Measurements from ENCODE around the gene RUBCN. TPM values are rescaled to one million over a fixed set of nuclear protein-coding genes. Genes with fewer than 3 reads are reported as not detected.
A peak's percentile ranks its signal among the peaks of the same experiment; 100 is the strongest.

Gene RUBCN
- polyA plus RNA-seq, 1 donor (not counting 4 experiments of a cell fraction or from before 2014, with no cell fraction given), result 8.9 TPM

DNA sequence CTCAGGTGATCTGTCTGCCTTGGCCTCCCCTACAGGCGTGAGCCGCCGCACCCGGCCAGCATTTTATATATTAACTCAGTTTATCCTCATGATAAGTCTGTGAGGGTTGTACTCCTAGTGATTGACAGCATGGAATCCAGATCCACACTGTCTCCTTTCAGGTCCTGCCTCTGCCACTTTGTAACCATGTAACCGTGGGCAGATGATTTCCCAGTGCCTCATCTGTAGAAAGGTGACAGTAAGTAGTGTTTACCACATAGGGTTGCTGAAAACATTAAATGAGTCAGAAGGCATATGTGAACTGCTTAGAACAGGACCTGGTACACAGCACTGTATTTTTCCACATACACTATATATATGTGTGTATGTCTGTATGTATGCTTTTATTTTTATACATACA, 15.4 kb upstream of the RUBCN start:
- Histone ChIP-seq H3K36me3 (ENCODE audit: control insufficient read depth in 2 of 2, extremely low read depth in 1 of 2, insufficient read depth in 2 of 2, low read length in 2 of 2) (peaks cover 0 to 4% of the 10 kb centered on the region in 2 experiments), H3K9me3 (ENCODE audit: control insufficient read depth, low read depth, low read length) (no peaks in the 10 kb centered on the region), H3K4me3 (ENCODE audit: control insufficient read depth in 2 of 3, extremely low read depth in 1 of 3, insufficient read depth in 2 of 3, low read depth in 1 of 3, low read length in 3 of 3) (peak overlapping the region in 2 of 3 experiments; percentile 11), H3K9me1 (ENCODE audit: control insufficient read depth, extremely low read depth, insufficient read depth, low read length) (peaks cover 2% of the 10 kb centered on the region), H3K27me3 (ENCODE audit: control insufficient read depth, extremely low read depth, insufficient read depth, low read length) (no peaks in the 10 kb centered on the region), H3K4me2 (ENCODE audit: control insufficient read depth, extremely low read depth, insufficient read depth, low read depth, low read length) (peak overlapping the region; percentile 80), H2AFZ (ENCODE audit: control insufficient read depth, low read length) (no peak overlapping the region), H3K79me2 (ENCODE audit: control insufficient read depth, insufficient read depth, low read length) (peaks cover 59% of the 10 kb centered on the region), H4K20me1 (ENCODE audit: control insufficient read depth, extremely low read depth, insufficient read depth, low read length) (peaks cover 3% of the 10 kb centered on the region), H3K4me1 (ENCODE audit: control insufficient read depth, extremely low read depth, insufficient read depth, low read length) (peaks cover 18% of the 10 kb centered on the region), H3K27ac (ENCODE audit: control insufficient read depth, insufficient read depth, low read length) (no peak overlapping the region), H3K9ac (ENCODE audit: control insufficient read depth, extremely low read depth, insufficient read depth, low read length) (no peak overlapping the region)
- dilution Hi-C loops (cut with MboI; ENCODE audit: extremely low pct_ligation_motif_present, low sequenced_read_pairs), result no loop called here
- FAIRE-seq, result no peak
- TF ChIP-seq, protein P1, sequence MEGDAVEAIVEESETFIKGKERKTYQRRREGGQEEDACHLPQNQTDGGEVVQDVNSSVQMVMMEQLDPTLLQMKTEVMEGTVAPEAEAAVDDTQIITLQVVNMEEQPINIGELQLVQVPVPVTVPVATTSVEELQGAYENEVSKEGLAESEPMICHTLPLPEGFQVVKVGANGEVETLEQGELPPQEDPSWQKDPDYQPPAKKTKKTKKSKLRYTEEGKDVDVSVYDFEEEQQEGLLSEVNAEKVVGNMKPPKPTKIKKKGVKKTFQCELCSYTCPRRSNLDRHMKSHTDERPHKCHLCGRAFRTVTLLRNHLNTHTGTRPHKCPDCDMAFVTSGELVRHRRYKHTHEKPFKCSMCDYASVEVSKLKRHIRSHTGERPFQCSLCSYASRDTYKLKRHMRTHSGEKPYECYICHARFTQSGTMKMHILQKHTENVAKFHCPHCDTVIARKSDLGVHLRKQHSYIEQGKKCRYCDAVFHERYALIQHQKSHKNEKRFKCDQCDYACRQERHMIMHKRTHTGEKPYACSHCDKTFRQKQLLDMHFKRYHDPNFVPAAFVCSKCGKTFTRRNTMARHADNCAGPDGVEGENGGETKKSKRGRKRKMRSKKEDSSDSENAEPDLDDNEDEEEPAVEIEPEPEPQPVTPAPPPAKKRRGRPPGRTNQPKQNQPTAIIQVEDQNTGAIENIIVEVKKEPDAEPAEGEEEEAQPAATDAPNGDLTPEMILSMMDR (optimal IDR thresholded peaks at IDR 0.05 in 1 of 3, IDR thresholded peaks at IDR 0.05 in 1 of 3, conservative IDR thresholded peaks at IDR 0.05 in 1 of 3; ENCODE audit: extremely low read depth in 1 of 3, insufficient read depth in 2 of 3, low read length in 3 of 3), result no peak
- no peak for TF ChIP-seq EZH2 (IDR thresholded peaks at IDR 0.05; ENCODE audit: low read length)
- no peak for DNase-seq (ENCODE audit: low read depth, low spot score)

DNA sequence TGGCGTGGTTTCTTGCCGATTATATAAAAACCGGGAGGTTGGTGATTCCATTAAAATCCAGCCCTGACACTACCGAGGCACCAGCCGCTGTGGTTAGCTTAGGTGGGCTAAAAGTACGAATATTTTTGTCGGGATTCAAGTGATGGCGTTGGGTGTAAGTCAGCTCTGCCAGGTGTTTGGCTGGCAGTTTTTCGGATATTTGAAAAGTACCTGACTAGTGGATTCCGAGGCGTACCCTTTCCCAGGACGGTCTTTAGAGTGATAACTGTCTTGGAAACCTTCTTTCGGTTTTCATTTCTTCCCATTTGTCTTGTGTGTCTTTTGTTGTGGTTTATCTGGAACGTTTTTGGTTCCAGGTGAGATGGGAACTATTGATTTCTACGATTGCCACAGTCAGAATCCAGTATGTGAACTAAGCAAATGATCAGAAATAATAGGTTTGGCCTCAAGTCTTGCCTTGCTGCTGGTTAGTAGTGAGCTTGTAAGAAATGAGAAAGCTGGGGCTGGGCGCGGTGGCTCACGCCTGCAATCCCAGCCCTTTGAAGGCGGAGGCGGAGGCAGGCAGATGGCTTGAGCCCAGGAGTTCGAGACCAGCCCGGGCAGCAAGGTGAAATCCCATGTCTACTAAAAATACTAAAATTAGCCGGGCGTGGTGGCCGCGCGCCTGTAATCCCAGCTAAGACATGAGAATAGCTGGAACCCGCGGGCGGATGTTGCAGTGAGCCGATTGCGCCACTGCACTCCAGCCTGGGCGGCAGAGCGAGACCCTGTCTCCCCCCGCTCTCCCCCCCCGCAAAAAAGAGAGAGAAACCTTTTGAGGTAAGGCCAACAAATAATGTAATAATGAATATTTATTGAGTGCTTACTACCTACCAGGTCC, 14.4 kb upstream of the RUBCN start:
- Histone ChIP-seq H3K36me3 (ENCODE audit: control insufficient read depth in 2 of 2, extremely low read depth in 1 of 2, insufficient read depth in 2 of 2, low read length in 2 of 2) (no peaks in the 10 kb centered on the region), H2AFZ (ENCODE audit: control insufficient read depth, low read length) (peak overlapping the region; percentile 32), H3K79me2 (ENCODE audit: control insufficient read depth, insufficient read depth, low read length) (peaks cover 53% of the 10 kb centered on the region), H3K9ac (ENCODE audit: control insufficient read depth, extremely low read depth, insufficient read depth, low read length) (peak overlapping the region; percentile 84), H3K4me2 (ENCODE audit: control insufficient read depth, extremely low read depth, insufficient read depth, low read depth, low read length) (peak overlapping the region; percentile 80), H3K9me3 (ENCODE audit: control insufficient read depth, low read depth, low read length) (no peaks in the 10 kb centered on the region), H3K27me3 (ENCODE audit: control insufficient read depth, extremely low read depth, insufficient read depth, low read length) (no peaks in the 10 kb centered on the region), H3K4me1 (ENCODE audit: control insufficient read depth, extremely low read depth, insufficient read depth, low read length) (peaks cover 18% of the 10 kb centered on the region), H3K4me3 (ENCODE audit: control insufficient read depth in 2 of 3, extremely low read depth in 1 of 3, insufficient read depth in 2 of 3, low read depth in 1 of 3, low read length in 3 of 3) (peak overlapping the region; percentile 80 to 93 (median 85)), H3K27ac (ENCODE audit: control insufficient read depth, insufficient read depth, low read length) (peak overlapping the region; percentile 72), H3K9me1 (ENCODE audit: control insufficient read depth, extremely low read depth, insufficient read depth, low read length) (peaks cover 2% of the 10 kb centered on the region), H4K20me1 (ENCODE audit: control insufficient read depth, extremely low read depth, insufficient read depth, low read length) (peaks cover 3% of the 10 kb centered on the region)
- DNase-seq (ENCODE audit: low read depth, low spot score) (no peak), FAIRE-seq (no peak)
- dilution Hi-C loops (cut with MboI; ENCODE audit: extremely low pct_ligation_motif_present, low sequenced_read_pairs), result no loop called here
- TF ChIP-seq, protein P1 (optimal IDR thresholded peaks at IDR 0.05 in 1 of 3, IDR thresholded peaks at IDR 0.05 in 1 of 3, conservative IDR thresholded peaks at IDR 0.05 in 1 of 3; ENCODE audit: extremely low read depth in 1 of 3, insufficient read depth in 2 of 3, low read length in 3 of 3), result no peak
- TF ChIP-seq EZH2 (IDR thresholded peaks at IDR 0.05; ENCODE audit: low read length), result no peak
